ENCODE results near the gene RGS3.

DNA sequence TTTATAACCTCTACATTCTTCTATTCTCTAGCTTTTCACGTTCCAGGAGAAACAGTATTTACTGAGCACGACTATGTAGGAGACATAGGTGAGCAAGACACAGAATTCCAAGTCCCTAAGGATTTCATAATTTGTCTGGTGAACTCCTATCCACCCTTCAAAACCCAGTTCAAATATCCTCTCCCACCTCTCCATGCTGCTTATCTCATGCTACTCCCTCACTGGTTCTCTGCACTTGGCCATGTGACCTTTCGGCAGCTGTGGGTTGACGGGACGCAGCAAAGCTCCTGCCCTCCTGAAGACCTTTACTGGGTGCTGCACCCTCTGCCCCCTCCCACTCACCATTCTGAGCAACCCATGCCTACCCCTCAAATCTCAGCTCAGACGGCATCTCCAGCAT lies 173.2 kb downstream of the RGS3 start:
- TF ChIP-seq EZH2 (IDR thresholded peaks at IDR 0.05; ENCODE audit: insufficient read depth, poor library complexity, severe bottlenecking) (no peak), EZH2phosphoT487 (IDR thresholded peaks at IDR 0.05; ENCODE audit: insufficient read depth, low read depth) (no peak)

Data from GM23248 (cell line).